CD4-positive, CD25-positive, alpha-beta regulatory T cell (primary cell): ENCODE results near the gene KCNE4. TPM values are rescaled to one million over a fixed set of nuclear protein-coding genes. Genes with fewer than 3 reads are reported as not detected.
A peak's percentile ranks its signal among the peaks of the same experiment; 100 is the strongest.
"Not testable (repeated sequence)": the region's sequence is repeated elsewhere in the genome, so short reads cannot be mapped to it uniquely, and the experiment has no call there.

Experiments used
- ATAC-seq, 2 donors: fragments of 150-1000 bp; cut with Tn5 transposase; one replicate each; pipeline ENCODE4 v1.10.0; 2021; ENCODE audit warnings: low read depth in 2 of 2, moderate number of reproducible peaks in 2 of 2, moderate library complexity in 1 of 2
- DNase-seq, 3 donors: peaks; one replicate each; pipeline versions ENCODE4 v3.0.0 to v3.0.0-alpha.2; 2012 to 2022; ENCODE audit warnings: mixed read lengths in 1 of 3
- H3K27ac ChIP-seq: one replicate; pipeline ENCODE4 v1.7.0; 2013; ENCODE audit warnings: mild to moderate bottlenecking, low read length; ENCODE audit not compliant: insufficient read depth, poor library complexity, severe bottlenecking
- H3K27me3 ChIP-seq: one replicate; pipeline ENCODE4 v1.7.0; 2013; ENCODE audit warnings: low read length; ENCODE audit not compliant: control insufficient read depth, insufficient read depth
- H3K36me3 ChIP-seq: one replicate; pipeline ENCODE4 v1.7.0; 2013; ENCODE audit warnings: mild to moderate bottlenecking, low read length, moderate library complexity; ENCODE audit not compliant: control insufficient read depth, insufficient read depth
- H3K4me1 ChIP-seq: 2 replicates; pipeline ENCODE4 v1.7.0; 2013; ENCODE audit warnings: mild to moderate bottlenecking, low read length; ENCODE audit not compliant: insufficient read depth, control insufficient read depth, poor library complexity, severe bottlenecking
- H3K4me3 ChIP-seq: one replicate; pipeline ENCODE4 v1.7.0; 2013; ENCODE audit warnings: low read depth, mild to moderate bottlenecking, low read length, moderate library complexity
- H3K9me3 ChIP-seq, 2 experiments: 1 replicate in 1 of 2; 2 replicates in 1 of 2; pipeline ENCODE4 v1.7.0; 2013; ENCODE audit warnings: low read length in 2 of 2, mild to moderate bottlenecking in 1 of 2, moderate library complexity in 1 of 2; ENCODE audit not compliant: control insufficient read depth in 2 of 2
- H3K27ac Mint-ChIP-seq, 3 donors: one replicate each; pipeline ENCODE4 v1.8.0; 2020 to 2022; ENCODE audit warnings: mild to moderate bottlenecking in 3 of 3, mixed read lengths in 3 of 3, moderate library complexity in 2 of 3
- H3K27me3 Mint-ChIP-seq: one replicate; pipeline ENCODE4 v1.8.0; 2022; ENCODE audit warnings: mild to moderate bottlenecking, mixed read lengths
- H3K36me3 Mint-ChIP-seq: one replicate; pipeline ENCODE4 v1.8.0; 2020; ENCODE audit warnings: mixed read lengths
- H3K4me1 Mint-ChIP-seq, 4 donors: one replicate each; pipeline ENCODE4 v1.8.0; 2020 to 2022; ENCODE audit warnings: mixed read lengths in 4 of 4, mild to moderate bottlenecking in 1 of 4
- H3K4me3 Mint-ChIP-seq, 4 donors: one replicate each; pipeline ENCODE4 v1.8.0; 2020 to 2022; ENCODE audit warnings: mild to moderate bottlenecking in 4 of 4, mixed read lengths in 4 of 4, moderate library complexity in 3 of 4
- H3K9me3 Mint-ChIP-seq, 7 donors: one replicate each; pipeline ENCODE4 v1.8.0; 2020 to 2022; ENCODE audit warnings: mixed read lengths in 7 of 7, mild to moderate bottlenecking in 3 of 7, moderate library complexity in 2 of 7
- polyA plus RNA-seq, 4 donors: library from polyadenylated mRNA; unstranded; fragments of 300-500 nt; fragmentation: Illumina TruSeq; gene quantifications; one replicate each; pipeline ENCODE4 v1.2.3, GENCODE V29; 2021
- total RNA-seq: library from RNA; stranded (reverse); gene quantifications from one replicate; pipeline ENCODE4 v1.2.3, GENCODE V29; 2022

KCNE4 gene
- total and polyA plus RNA-seq, 5 donors from 2014 or later: not detected

DNA sequence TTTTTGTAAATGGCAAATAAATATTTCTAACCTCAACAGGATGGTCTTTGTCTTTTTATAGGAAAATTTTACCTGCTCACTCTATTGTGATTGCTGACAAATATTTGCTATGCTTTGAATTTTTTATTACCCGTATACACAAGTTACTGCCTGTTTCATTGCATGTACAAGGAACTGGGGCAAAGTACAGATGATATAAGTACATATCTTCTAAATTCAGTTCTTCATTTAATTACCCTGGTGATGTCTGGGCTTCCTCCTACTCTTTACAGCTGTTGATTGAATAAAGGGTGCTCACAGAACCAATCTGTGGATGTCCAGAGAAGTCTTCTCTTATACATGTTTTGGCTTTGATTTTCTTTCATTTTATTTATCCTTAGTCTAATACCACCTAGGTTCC is 26.5 kb downstream of the KCNE4 start:
- H3K4me1 Mint-ChIP-seq: no peaks in the 10 kb centered on the region
- H3K4me3 Mint-ChIP-seq: no peak overlapping the region
- H3K36me3 ChIP-seq: no peaks in the 10 kb centered on the region
- no peaks in the 10 kb centered on the region for H3K27me3 ChIP-seq
- no peaks in the 10 kb centered on the region for H3K27me3 Mint-ChIP-seq
- H3K9me3 ChIP-seq: no peaks in the 10 kb centered on the region
- H3K4me3 ChIP-seq: no peak overlapping the region
- DNase-seq (no peak), ATAC-seq (no peak)
- H3K36me3 Mint-ChIP-seq: no peaks in the 10 kb centered on the region
- H3K9me3 Mint-ChIP-seq: peaks cover 0 to 4% (median 1%) of the 10 kb centered on the region in 7 donors
- no peaks in the 10 kb centered on the region for H3K4me1 ChIP-seq
- H3K27ac ChIP-seq: no peak overlapping the region
- H3K27ac Mint-ChIP-seq: peak overlapping the region in 1 of 3 donors; percentile 5

DNA sequence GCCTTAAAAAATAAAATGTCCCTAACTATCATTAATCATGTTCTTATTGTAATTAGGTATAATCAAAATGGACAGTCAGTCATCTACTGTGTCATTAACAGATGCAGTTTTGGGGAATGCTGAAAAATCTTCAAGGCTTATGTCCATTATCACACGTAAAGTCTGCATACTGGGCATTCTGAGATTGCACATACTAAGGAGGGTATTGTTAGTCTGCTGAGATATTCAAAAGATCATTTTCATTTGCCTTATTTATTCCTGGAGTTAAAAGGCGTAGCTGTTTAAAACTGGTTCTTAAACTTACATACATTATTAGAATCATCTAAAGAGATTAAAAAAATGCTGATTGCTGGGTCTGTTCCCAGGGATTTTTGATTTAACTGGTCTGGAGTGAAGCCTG is 27.4 kb downstream of the KCNE4 start:
- H3K27ac Mint-ChIP-seq: no peak overlapping the region
- H3K36me3 Mint-ChIP-seq: no peaks in the 10 kb centered on the region

DNA sequence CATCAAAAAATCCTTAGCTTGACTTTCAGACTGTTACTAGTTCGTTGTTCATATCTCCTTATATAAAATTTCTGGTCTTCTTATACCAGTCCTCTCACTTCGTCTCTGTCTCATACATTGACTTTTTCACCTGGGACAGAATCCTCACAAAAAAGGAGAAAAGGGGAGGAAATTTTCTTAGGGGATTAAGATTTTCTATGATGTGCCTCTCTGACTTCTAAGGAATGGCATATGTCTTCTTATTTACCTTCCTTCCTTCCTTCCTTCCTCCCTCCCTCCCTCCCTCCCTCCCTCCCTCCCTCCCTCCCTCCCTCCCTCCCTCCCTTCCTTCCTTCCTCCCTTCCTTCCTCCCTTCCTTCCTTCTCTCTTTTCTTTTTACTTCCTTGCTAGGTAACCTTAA is 27.9 kb downstream of the KCNE4 start:
- no peaks in the 10 kb centered on the region for H3K4me1 ChIP-seq
- Mint-ChIP-seq H3K27ac (no peak overlapping the region), H3K36me3 (no peaks in the 10 kb centered on the region), H3K27me3 (no peaks in the 10 kb centered on the region), H3K4me3 (no peak overlapping the region), H3K9me3 (peaks cover 0 to 4% (median 1%) of the 10 kb centered on the region in 7 donors), H3K4me1 (no peaks in the 10 kb centered on the region)
- no peak overlapping the region for H3K27ac ChIP-seq
- no peaks in the 10 kb centered on the region for H3K36me3 ChIP-seq
- no peaks in the 10 kb centered on the region for H3K9me3 ChIP-seq
- H3K27me3 ChIP-seq: no peaks in the 10 kb centered on the region
- ATAC-seq: no peak
- no peak overlapping the region for H3K4me3 ChIP-seq
- no peak for DNase-seq

More for the DNA sequence above, 27.4 kb downstream of the KCNE4 start:
- ATAC-seq (no peak), DNase-seq (no peak)
- H3K4me3 ChIP-seq: no peak overlapping the region
- no peaks in the 10 kb centered on the region for H3K36me3 ChIP-seq
- no peaks in the 10 kb centered on the region for H3K4me1 ChIP-seq
- no peak overlapping the region for H3K4me3 Mint-ChIP-seq
- H3K27ac ChIP-seq: no peak overlapping the region
- H3K27me3 ChIP-seq: no peaks in the 10 kb centered on the region
- no peaks in the 10 kb centered on the region for H3K4me1 Mint-ChIP-seq
- no peaks in the 10 kb centered on the region for H3K27me3 Mint-ChIP-seq
- no peaks in the 10 kb centered on the region for H3K9me3 ChIP-seq
- peaks cover 0 to 4% (median 1%) of the 10 kb centered on the region in 7 donors for H3K9me3 Mint-ChIP-seq

DNA sequence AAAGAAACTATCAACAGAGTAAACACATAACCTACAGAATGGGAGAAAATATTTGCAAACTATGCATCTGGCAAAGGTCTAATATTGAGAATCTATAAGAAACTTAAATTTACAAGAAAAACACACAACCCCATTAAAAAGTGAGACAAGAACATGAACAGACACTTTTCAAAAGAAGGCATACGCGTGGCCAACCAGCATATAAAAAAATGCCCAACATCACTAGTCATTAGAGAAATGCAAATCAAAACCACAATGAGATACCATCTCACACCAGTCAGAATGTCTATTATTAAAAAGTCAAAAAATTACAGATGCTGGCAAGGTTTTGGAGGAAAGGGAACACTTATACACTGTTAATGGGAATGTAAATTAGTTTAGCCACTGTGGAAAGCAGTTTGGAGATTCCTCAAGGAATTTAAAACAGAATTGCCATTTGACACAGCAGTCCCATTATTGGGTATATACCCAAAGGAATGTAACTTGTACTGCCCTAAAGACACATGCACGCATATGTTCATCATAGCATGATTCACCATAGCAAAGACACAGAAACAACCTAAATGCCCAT is 28.9 kb downstream of the KCNE4 start:
- not testable (repeated sequence) for H3K9me3 Mint-ChIP-seq, H3K36me3 ChIP-seq, H3K27ac ChIP-seq, H3K4me1 Mint-ChIP-seq, H3K4me1 ChIP-seq, DNase-seq, ATAC-seq, H3K4me3 Mint-ChIP-seq, H3K9me3 ChIP-seq, H3K27me3 Mint-ChIP-seq, H3K27ac Mint-ChIP-seq, H3K4me3 ChIP-seq, H3K36me3 Mint-ChIP-seq, H3K27me3 ChIP-seq

DNA sequence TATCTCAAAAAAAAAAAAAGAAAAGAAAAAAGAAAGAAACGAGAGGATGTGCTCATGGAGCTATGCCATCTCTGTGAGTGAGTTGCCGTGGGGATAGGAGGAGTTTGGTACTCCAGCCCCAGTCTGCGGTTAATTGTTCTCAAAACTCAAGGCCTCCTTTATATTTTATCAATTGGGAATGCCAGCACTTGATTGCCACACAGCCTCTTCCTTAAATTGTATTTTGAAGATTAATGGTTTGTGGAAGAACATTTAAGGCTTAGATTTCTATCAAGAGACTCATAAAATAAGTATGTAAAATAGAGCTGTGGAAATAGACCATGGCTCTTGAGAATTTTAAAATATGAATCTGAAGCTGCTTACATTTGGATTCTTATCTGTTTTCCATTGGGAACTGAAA is 29.8 kb downstream of the KCNE4 start:
- Mint-ChIP-seq H3K27ac (no peak overlapping the region), H3K36me3 (no peaks in the 10 kb centered on the region), H3K9me3 (peaks cover 0 to 4% (median 1%) of the 10 kb centered on the region in 7 donors), H3K4me3 (no peak overlapping the region), H3K4me1 (no peaks in the 10 kb centered on the region), H3K27me3 (no peaks in the 10 kb centered on the region)
- DNase-seq (no peak), ATAC-seq (no peak)
- Histone ChIP-seq H3K27me3 (no peaks in the 10 kb centered on the region), H3K9me3 (no peaks in the 10 kb centered on the region), H3K36me3 (no peaks in the 10 kb centered on the region), H3K4me1 (no peaks in the 10 kb centered on the region), H3K27ac (no peak overlapping the region), H3K4me3 (no peak overlapping the region)

DNA sequence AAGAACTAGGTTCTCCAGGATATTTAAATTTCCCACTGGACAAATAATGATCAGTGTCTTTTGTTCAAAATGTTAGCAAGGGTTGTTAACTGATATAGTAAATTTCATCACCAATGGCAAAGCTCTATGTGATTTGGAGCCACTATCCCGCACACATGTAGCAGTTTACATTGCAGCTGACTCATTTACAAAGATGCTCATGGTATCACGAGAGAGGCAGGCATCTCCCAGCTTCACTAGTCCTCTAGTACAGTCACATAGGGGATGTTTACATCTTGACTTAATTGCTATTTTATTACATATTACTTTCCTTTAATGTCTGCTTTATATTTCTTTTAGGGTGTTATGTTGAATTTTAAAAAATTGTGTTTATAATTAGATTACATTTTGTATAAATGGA is 30.7 kb downstream of the KCNE4 start:
- Histone ChIP-seq H3K27me3 (no peaks in the 10 kb centered on the region), H3K36me3 (no peaks in the 10 kb centered on the region), H3K9me3 (no peaks in the 10 kb centered on the region), H3K27ac (no peak overlapping the region), H3K4me1 (no peaks in the 10 kb centered on the region), H3K4me3 (no peak overlapping the region)
- H3K4me1 Mint-ChIP-seq: no peaks in the 10 kb centered on the region
- no peak overlapping the region for H3K27ac Mint-ChIP-seq
- H3K36me3 Mint-ChIP-seq: no peaks in the 10 kb centered on the region
- H3K27me3 Mint-ChIP-seq: no peaks in the 10 kb centered on the region
- H3K4me3 Mint-ChIP-seq: no peak overlapping the region
- DNase-seq (no peak), ATAC-seq (no peak)
- peaks cover 0 to 4% (median 0%) of the 10 kb centered on the region in 7 donors for H3K9me3 Mint-ChIP-seq

DNA sequence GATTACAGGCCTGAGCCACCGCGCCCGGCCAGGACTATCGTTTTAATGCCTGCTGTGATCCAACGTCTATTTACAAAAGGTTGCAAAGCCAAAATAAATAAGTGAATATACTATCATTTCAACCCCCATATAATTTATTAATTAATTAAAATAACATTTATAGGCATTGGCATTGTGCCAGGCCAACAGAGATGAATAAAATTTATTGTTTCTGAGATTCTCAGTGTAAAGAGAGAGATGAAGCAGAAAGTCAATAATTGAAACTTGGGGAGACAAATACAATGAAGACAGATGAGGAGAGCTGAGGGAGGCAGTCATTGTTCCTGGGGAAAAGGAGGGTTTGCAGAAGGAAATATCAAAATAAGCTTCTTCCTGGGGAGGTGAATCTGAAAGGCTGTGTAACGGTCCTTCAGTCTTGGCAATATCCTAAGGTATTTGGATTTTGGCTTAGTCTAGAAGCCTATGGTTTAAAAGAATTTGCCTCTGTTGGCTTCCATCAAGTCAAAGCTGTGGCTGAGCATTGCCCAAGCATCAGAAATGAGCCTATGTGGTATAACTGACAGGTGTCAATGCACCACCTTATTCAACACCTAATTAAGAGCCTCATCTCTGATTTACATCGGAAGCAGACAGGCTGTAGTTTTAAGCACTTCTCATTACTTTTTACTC is 31.5 kb downstream of the KCNE4 start:
- DNase-seq (no peak), ATAC-seq (no peak)
- Mint-ChIP-seq H3K4me1 (no peaks in the 10 kb centered on the region), H3K9me3 (peaks cover 0 to 4% (median 0%) of the 10 kb centered on the region in 7 donors), H3K27ac (no peak overlapping the region), H3K4me3 (no peak overlapping the region), H3K27me3 (no peaks in the 10 kb centered on the region), H3K36me3 (no peaks in the 10 kb centered on the region)
- Histone ChIP-seq H3K36me3 (no peaks in the 10 kb centered on the region), H3K27ac (no peak overlapping the region), H3K27me3 (no peaks in the 10 kb centered on the region), H3K4me3 (no peak overlapping the region), H3K9me3 (no peaks in the 10 kb centered on the region), H3K4me1 (no peaks in the 10 kb centered on the region)

DNA sequence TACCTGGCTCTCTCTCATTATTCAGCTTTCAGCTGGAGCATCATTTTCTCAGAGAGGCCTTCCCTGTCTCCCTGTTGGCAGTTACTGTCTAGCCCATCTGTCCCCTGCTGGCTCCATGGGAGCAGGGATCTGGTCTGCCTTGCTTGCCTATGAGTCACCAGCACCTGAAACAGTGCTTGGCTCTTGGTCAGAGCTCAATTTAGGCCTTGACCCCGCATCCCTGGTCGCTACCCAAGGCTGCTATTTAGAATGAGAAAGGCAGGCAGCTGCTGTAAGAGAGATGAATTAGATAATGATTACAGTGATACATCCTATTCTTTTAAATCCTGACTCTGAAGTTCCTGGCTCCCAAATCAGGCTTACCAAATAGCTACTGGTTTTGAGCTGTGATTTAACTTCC is 32.9 kb downstream of the KCNE4 start:
- H3K9me3 Mint-ChIP-seq: peaks cover 0 to 2% (median 0%) of the 10 kb centered on the region in 7 donors
- no peak overlapping the region for H3K4me3 ChIP-seq
- H3K27me3 ChIP-seq: no peaks in the 10 kb centered on the region
- H3K4me3 Mint-ChIP-seq: no peak overlapping the region
- no peaks in the 10 kb centered on the region for H3K36me3 ChIP-seq
- H3K4me1 ChIP-seq: no peaks in the 10 kb centered on the region
- no peaks in the 10 kb centered on the region for H3K4me1 Mint-ChIP-seq
- H3K27ac Mint-ChIP-seq: no peak overlapping the region
- ATAC-seq: no peak
- H3K27ac ChIP-seq: no peak overlapping the region
- no peaks in the 10 kb centered on the region for H3K27me3 Mint-ChIP-seq
- H3K36me3 Mint-ChIP-seq: no peaks in the 10 kb centered on the region
- no peaks in the 10 kb centered on the region for H3K9me3 ChIP-seq
- no peak for DNase-seq
